Measurements from ENCODE around the gene RIOX2.
"Not testable (repeated sequence)": the region's sequence is repeated elsewhere in the genome, so short reads cannot be mapped to it uniquely, and the experiment has no call there.

Gene RIOX2

DNA sequence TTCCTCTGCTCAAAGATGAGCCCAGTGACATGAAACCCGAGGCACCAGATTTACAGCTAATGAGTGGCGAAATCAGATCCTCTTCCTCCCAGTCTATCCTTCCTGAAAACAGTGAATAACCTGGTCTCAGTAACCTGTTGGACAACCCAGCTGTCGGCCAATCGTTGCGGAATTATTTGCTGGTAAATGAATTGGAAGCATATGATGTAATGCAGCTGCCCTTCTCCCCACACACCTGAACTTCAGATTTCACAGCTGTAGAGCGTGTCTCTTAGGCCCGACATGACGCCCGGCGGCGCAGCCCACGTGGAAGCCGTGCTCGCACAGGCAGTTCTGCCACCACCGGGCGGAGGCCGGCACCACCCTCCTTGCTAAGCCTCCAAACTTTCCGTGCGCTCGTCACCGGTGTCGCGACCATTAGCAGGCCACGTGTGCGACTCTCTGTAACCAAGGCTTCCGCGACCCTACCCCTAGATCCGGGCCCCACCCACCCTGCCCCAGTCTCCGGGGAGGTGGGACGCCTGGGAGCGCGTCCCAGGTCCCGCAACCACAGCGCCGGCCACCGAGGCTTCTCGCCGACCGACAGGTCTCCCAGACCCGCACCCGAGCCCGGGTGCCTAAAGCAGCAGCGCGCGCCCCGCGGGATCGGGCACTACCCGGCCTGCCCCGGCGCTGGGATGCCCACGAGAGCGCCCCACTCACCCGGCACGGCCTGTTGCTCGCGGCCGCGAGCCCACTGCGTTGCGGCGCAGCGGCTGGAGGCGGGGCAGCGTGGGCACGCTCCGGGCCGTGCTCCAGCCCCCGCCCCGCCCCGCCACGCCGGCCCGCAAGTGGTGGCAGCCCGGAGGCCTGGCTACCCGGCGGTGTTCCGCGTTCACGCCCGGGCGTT lies at the start of gene RIOX2:
Gene RIOX2 (minus strand): TSS at position 753 of the 889 bp plus-strand sequence. CDS start 4,838 bp downstream, outside the sequence.
- peak within 1 kb of the TSS; percentile 68 for H3K4me3 ChIP-seq (ENCODE audit: low read length)
- DNase-seq (ENCODE audit: low read depth): peak; percentile 67
- no peak for TF ChIP-seq CTCF (conservative IDR thresholded peaks at IDR 0.05; ENCODE audit: low read length)

DNA sequence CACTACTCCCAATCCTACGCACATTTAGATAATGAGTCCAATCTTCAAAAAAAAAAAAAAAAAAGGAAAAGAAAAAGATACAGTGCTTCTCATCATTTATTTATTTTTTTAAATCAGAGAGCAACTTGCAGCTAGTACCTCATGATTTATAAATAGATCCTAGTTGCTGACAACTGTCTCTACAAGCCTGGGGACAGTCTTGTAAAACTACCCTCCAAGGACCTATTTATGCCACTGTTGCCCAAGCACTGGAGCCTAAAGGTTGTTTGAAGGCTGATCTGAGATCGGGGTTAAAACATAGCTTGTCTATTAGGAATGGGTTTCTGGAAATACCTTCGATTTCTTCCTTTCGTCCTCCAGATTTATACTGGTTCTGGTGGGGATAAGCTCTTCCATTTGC lies 48.2 kb upstream of the RIOX2 start:
- H3K4me3 ChIP-seq (ENCODE audit: low read length): no peak overlapping the region
- no peak for DNase-seq (ENCODE audit: low read depth)
- TF ChIP-seq CTCF (conservative IDR thresholded peaks at IDR 0.05; ENCODE audit: low read length): no peak

- H3K4me3 ChIP-seq (ENCODE audit: low read length): no peak overlapping the region
- no peak for DNase-seq (ENCODE audit: low read depth)
- TF ChIP-seq CTCF (conservative IDR thresholded peaks at IDR 0.05; ENCODE audit: low read length): no peak
Observed at GRCh38 chr3:98018301-98018700, 46.1 kb upstream of the RIOX2 start.

DNA sequence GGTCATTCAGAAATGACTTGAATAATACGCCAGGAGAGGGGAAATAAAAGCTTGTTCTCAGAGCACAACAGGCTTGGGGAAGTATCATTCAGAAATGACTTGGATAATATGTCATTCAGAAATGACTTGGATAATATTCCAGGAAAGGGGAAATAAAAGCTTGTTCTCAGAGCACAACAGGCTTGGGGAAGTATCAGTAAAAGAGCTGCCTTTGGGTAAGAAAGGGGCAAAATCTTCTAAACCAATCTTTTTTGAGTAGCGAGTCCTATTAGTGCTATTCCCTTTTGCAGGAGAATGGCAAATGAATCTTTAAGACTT lies 42.0 kb upstream of the RIOX2 start:
- no peak for DNase-seq (ENCODE audit: low read depth)
- TF ChIP-seq CTCF (conservative IDR thresholded peaks at IDR 0.05; ENCODE audit: low read length): no peak
- no peak overlapping the region for H3K4me3 ChIP-seq (ENCODE audit: low read length)

DNA sequence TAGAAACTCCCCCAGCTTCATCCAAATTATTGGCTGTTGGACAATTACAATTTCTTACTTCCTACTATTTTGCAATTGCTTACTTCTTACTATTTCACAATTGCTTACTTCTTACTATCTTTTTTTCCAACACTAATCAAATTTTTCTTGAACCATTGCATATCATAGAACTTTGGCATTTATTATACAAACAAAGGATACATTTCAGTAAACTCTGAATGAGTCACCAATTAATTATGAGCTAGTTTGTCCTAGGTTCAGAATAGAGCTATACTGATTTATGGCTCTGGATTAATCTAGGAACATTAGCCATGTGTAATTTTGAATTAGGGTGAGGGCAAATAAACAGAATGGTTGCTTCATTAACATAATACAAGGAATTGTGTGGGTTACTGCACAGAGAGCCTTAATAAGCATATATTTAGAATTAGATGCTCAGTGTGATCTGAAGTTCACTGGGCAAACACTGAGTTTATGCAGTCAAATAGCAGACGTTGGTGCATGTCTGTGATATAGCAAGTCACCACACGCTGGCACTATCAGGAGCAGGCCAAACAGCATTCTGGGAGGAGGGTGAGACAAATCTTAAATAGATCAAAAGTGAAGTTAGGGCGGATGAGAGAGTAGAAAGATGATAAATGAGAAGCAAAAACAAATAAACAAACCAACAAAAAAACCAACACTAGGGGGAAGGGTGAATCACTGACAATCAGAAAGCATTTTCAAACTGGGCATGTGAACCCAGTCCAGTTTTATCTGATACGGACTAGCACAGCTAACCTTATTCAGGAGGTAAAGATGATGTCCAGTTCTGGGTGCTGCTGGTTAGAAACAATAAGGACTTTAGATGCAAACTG lies 41.4 kb upstream of the RIOX2 start:
- no peak for DNase-seq (ENCODE audit: low read depth)
- no peak for TF ChIP-seq CTCF (conservative IDR thresholded peaks at IDR 0.05; ENCODE audit: low read length)

GRCh38 chr3:98012979-98013378 lies 40.7 kb upstream of the RIOX2 start:
- no peak overlapping the region for H3K4me3 ChIP-seq (ENCODE audit: low read length)
- TF ChIP-seq CTCF (conservative IDR thresholded peaks at IDR 0.05; ENCODE audit: low read length): no peak
- peak; percentile 25 for DNase-seq (ENCODE audit: low read depth)

More for the DNA sequence above, 41.4 kb upstream of the RIOX2 start:
- no peak overlapping the region for H3K4me3 ChIP-seq (ENCODE audit: low read length)

GRCh38 chr3:98010883-98011449 lies 38.7 kb upstream of the RIOX2 start:
- not testable (repeated sequence) for H3K4me3 ChIP-seq (ENCODE audit: low read length); DNase-seq (ENCODE audit: low read depth)

All from AG10803 (cell line).